Measurements from ENCODE around the gene PNPLA3. TPM values are rescaled to one million over a fixed set of nuclear protein-coding genes. Genes with fewer than 3 reads are reported as not detected.

PNPLA3 gene
- total RNA-seq, 2 experiments from 2014 or later = 0.58 to 0.70 TPM

DNA sequence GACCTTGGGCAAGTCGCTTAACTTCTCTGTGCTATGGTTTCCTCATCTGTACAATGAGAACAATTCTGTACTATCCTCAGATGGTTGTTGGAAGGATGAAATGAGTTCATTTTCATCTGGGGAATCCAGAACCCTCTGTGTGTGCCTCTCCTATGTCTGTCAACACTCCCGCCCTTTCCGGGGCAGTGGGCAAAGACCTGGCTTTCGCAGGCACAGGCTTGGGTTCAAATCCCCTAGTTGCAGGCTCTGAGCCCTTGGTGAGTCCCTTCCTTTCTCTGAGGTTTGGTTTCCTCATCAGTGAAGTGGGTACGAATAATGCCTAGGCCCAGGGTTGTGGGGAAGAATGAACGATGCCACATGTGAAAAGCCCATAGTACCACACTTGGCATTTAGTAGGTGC lies 37.8 kb upstream of the PNPLA3 start:
- H3K27ac Mint-ChIP-seq = no peak overlapping the region
- intact Hi-C loops (cut with micrococcal nuclease) = no loop called here
- peaks cover 21% of the 10 kb centered on the region for H3K27me3 Mint-ChIP-seq
- no peak for ATAC-seq
- CTCF ChIA-PET = interaction anchor here (0.6 to 1.9 kb wide), 6 partner anchors 10 to 259 kb away, joined by 3 to 13 read pairs (median 4); no protein-coding TSS in a partner anchor
- DNase-seq = no peak
- no peaks in the 10 kb centered on the region for H3K9me3 Mint-ChIP-seq
- no peak overlapping the region for H3K4me3 Mint-ChIP-seq
- POLR2A ChIA-PET = no interaction called here
- H3K4me1 Mint-ChIP-seq (ENCODE audit: low read depth) = no peaks in the 10 kb centered on the region
- TF ChIP-seq, protein P1, sequence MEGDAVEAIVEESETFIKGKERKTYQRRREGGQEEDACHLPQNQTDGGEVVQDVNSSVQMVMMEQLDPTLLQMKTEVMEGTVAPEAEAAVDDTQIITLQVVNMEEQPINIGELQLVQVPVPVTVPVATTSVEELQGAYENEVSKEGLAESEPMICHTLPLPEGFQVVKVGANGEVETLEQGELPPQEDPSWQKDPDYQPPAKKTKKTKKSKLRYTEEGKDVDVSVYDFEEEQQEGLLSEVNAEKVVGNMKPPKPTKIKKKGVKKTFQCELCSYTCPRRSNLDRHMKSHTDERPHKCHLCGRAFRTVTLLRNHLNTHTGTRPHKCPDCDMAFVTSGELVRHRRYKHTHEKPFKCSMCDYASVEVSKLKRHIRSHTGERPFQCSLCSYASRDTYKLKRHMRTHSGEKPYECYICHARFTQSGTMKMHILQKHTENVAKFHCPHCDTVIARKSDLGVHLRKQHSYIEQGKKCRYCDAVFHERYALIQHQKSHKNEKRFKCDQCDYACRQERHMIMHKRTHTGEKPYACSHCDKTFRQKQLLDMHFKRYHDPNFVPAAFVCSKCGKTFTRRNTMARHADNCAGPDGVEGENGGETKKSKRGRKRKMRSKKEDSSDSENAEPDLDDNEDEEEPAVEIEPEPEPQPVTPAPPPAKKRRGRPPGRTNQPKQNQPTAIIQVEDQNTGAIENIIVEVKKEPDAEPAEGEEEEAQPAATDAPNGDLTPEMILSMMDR (IDR thresholded peaks at IDR 0.05) = no peak
- H3K36me3 Mint-ChIP-seq (ENCODE audit: low read depth) = no peaks in the 10 kb centered on the region

DNA sequence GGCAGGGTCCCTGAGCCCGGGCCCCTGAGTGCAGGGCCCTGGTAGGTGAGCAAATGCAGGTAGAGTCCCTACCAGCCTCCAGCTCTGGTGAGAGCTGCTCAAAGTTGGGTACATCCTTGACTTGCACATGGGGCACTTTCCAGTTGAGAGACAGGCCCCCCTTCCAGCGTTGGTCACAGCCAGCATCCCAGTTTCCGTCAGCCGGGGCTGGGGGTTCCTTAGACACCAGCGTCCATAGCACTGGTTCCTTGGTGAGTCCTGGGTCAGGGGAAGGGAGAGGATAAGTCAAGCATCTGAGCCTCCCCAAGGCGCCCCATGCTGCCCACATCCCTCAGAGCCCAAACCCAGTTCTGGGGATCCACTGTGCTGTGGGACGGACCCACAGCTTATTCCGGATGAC lies 37.4 kb upstream of the PNPLA3 start:
- no peak for ATAC-seq
- ChIA-PET CTCF (interaction anchor here (0.9 to 1.1 kb wide), 2 partner anchors 11 to 107 kb away, joined by 3 read pairs; no protein-coding TSS in a partner anchor), POLR2A (no interaction called here)
- no peaks in the 10 kb centered on the region for H3K9me3 Mint-ChIP-seq
- peaks cover 21% of the 10 kb centered on the region for H3K27me3 Mint-ChIP-seq
- H3K4me1 Mint-ChIP-seq (ENCODE audit: low read depth) = no peaks in the 10 kb centered on the region
- DNase-seq = no peak
- TF ChIP-seq, protein P1 (IDR thresholded peaks at IDR 0.05) = no peak
- H3K4me3 Mint-ChIP-seq = no peak overlapping the region
- intact Hi-C loops (cut with micrococcal nuclease) = no loop called here
- no peaks in the 10 kb centered on the region for H3K36me3 Mint-ChIP-seq (ENCODE audit: low read depth)
- no peak overlapping the region for H3K27ac Mint-ChIP-seq

DNA sequence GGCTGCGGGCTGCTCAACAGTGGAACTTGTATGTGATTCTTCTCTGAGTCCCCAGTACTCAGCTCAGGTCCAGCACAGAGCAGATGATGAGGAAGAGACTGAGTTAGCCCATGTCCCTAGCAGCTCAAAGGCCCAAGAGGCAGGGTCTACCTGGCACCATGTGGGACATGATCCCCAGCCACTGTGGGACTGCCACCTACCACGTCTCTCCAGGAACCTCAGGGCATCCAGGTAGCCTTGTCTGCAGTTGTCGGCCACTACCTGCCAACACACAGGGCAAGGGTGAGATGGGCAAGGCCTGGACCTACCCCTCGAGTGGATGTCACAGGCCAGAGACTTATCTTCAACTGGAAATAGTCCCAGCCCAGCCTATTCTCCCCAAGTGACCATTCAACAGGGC lies 36.2 kb upstream of the PNPLA3 start:
- TF ChIP-seq, protein P1 (IDR thresholded peaks at IDR 0.05) = no peak
- DNase-seq (no peak), ATAC-seq (no peak)
- CTCF ChIA-PET = no interaction called here
- POLR2A ChIA-PET = no interaction called here
- peaks cover 22% of the 10 kb centered on the region for H3K27me3 Mint-ChIP-seq
- intact Hi-C loops (cut with micrococcal nuclease) = no loop called here
- H3K27ac Mint-ChIP-seq = no peak overlapping the region
- no peak overlapping the region for H3K4me3 Mint-ChIP-seq
- no peaks in the 10 kb centered on the region for H3K9me3 Mint-ChIP-seq
- H3K4me1 Mint-ChIP-seq (ENCODE audit: low read depth) = peaks cover 1% of the 10 kb centered on the region
- no peaks in the 10 kb centered on the region for H3K36me3 Mint-ChIP-seq (ENCODE audit: low read depth)

DNA sequence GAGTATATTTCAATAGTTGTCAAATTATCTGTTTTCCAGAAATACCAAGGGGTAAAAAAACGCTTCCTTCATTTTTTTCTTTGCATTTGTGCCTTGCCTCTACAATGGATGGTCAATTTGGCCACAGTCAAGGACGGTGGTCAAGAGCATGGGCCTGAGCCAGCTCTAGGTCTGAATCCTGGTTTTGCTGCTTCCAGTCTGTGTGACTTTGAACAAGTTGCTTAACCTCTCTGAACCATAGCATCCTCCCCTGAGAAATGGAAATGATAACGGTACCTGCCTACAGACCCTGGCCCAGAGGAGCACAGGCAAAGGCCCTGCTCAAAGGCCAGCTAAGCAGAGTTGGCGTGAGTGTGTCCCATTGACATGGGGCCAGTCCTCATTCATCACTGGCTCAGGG lies 34.9 kb upstream of the PNPLA3 start:
- intact Hi-C loops (cut with micrococcal nuclease) = no loop called here
- peaks cover 3% of the 10 kb centered on the region for H3K4me1 Mint-ChIP-seq (ENCODE audit: low read depth)
- POLR2A ChIA-PET = no interaction called here
- no peaks in the 10 kb centered on the region for H3K36me3 Mint-ChIP-seq (ENCODE audit: low read depth)
- H3K9me3 Mint-ChIP-seq = no peaks in the 10 kb centered on the region
- CTCF ChIA-PET = no interaction called here
- no peak overlapping the region for H3K4me3 Mint-ChIP-seq
- ATAC-seq (no peak), DNase-seq (no peak)
- TF ChIP-seq, protein P1 (IDR thresholded peaks at IDR 0.05) = no peak
- no peak overlapping the region for H3K27ac Mint-ChIP-seq
- H3K27me3 Mint-ChIP-seq = peaks cover 30% of the 10 kb centered on the region

DNA sequence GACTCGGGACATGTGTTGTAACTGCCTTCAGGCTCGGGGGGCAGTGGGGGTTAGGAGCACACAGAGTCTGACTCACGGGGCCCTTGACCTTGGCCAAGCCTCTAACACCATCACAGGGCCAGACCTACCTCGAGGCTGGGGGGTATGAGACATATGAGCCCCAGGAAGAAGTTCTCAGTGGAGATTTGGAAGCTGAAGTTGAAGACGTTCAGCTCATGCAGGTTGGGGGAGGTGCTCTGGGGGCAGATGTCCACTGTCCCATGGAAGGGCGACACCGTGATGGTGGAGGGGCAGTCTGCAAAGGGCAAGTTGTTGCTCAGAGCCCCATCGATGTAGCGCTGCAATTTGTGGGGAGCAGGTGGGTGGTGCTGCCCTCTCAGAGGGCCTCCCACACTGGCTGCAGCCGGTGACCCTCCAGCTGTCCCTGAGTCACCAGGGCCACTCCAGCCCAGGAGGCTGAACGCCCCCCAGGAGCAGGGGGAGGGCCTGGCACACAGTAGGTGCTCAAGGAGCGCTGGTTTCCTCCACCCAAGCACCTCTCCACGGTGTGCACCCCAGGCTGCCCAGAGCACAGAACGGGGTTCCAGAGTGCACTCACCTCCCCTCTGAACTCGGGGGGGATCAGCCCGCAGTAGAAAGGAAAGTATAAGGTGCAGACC lies 34.3 kb upstream of the PNPLA3 start:
- H3K27ac Mint-ChIP-seq = no peak overlapping the region
- H3K9me3 Mint-ChIP-seq = no peaks in the 10 kb centered on the region
- ChIA-PET CTCF (no interaction called here), POLR2A (no interaction called here)
- TF ChIP-seq, protein P1 (IDR thresholded peaks at IDR 0.05) = no peak
- H3K4me3 Mint-ChIP-seq = no peak overlapping the region
- no peaks in the 10 kb centered on the region for H3K36me3 Mint-ChIP-seq (ENCODE audit: low read depth)
- DNase-seq (no peak), ATAC-seq (no peak)
- peaks cover 33% of the 10 kb centered on the region for H3K27me3 Mint-ChIP-seq
- intact Hi-C loops (cut with micrococcal nuclease) = no loop called here
- peaks cover 3% of the 10 kb centered on the region for H3K4me1 Mint-ChIP-seq (ENCODE audit: low read depth)
